ENCODE measurements around the gene TNFSF8. TPM values are rescaled to one million over a fixed set of nuclear protein-coding genes. Genes with fewer than 3 reads are reported as not detected.

TNFSF8 gene
- total RNA-seq (ENCODE audit: insufficient read depth, low replicate concordance): 5.3 TPM

- DNase-seq (ENCODE audit: low spot score): no peak
These were observed at the start of gene TNFSF8 for GRCh38 chr9:114930056-114930812. Gene TNFSF8 (minus strand): TSS chr9:114930591. CDS start chr9:114930303, 288 bp downstream.

GRCh38 chr9:114973216-114973615 lies 42.8 kb upstream of the TNFSF8 start:
- DNase-seq (ENCODE audit: low spot score): no peak

GRCh38 chr9:114972510-114973136 lies 42.2 kb upstream of the TNFSF8 start:
- DNase-seq (ENCODE audit: low spot score): no peak

- DNase-seq (ENCODE audit: low spot score): no peak
These were observed 38.9 kb upstream of the TNFSF8 start for GRCh38 chr9:114969269-114969668.

GRCh38 chr9:114968671-114969070 lies 38.3 kb upstream of the TNFSF8 start:
- DNase-seq (ENCODE audit: low spot score): peak; percentile 45

- DNase-seq (ENCODE audit: low spot score): no peak
These were observed 35.2 kb upstream of the TNFSF8 start for GRCh38 chr9:114965564-114965963.

- DNase-seq (ENCODE audit: low spot score): no peak
These were observed 32.4 kb upstream of the TNFSF8 start for GRCh38 chr9:114962809-114963208.

- DNase-seq (ENCODE audit: low spot score): no peak
These were observed 29.9 kb upstream of the TNFSF8 start for GRCh38 chr9:114960276-114960675.

- DNase-seq (ENCODE audit: low spot score): no peak
These were observed 28.4 kb upstream of the TNFSF8 start for GRCh38 chr9:114958844-114959235.

- DNase-seq (ENCODE audit: low spot score): peak; percentile 39
These were observed 27.8 kb upstream of the TNFSF8 start for GRCh38 chr9:114958021-114958843.

- DNase-seq (ENCODE audit: low spot score): no peak
These were observed 27.2 kb upstream of the TNFSF8 start for GRCh38 chr9:114957558-114957957.

- DNase-seq (ENCODE audit: low spot score): peak; percentile 20
These were observed 24.7 kb upstream of the TNFSF8 start for GRCh38 chr9:114954956-114955582.

GRCh38 chr9:114953959-114954358 lies 23.6 kb upstream of the TNFSF8 start:
- DNase-seq (ENCODE audit: low spot score): peak; percentile 70

GRCh38 chr9:114953046-114953445 lies 22.7 kb upstream of the TNFSF8 start:
- no peak for DNase-seq (ENCODE audit: low spot score)

GRCh38 chr9:114950761-114951160 lies 20.4 kb upstream of the TNFSF8 start:
- DNase-seq (ENCODE audit: low spot score): no peak

- DNase-seq (ENCODE audit: low spot score): no peak
These were observed 16.7 kb upstream of the TNFSF8 start for GRCh38 chr9:114947058-114947457.

GRCh38 chr9:114945616-114946412 lies 15.4 kb upstream of the TNFSF8 start:
- no peak for DNase-seq (ENCODE audit: low spot score)

GRCh38 chr9:114941376-114941775 lies 11.0 kb upstream of the TNFSF8 start:
- DNase-seq (ENCODE audit: low spot score): no peak

- DNase-seq (ENCODE audit: low spot score): peak; percentile 40
These were observed 8.5 kb upstream of the TNFSF8 start for GRCh38 chr9:114938687-114939575.

GRCh38 chr9:114937516-114937915 lies 7.1 kb upstream of the TNFSF8 start:
- no peak for DNase-seq (ENCODE audit: low spot score)
